Cardiac fibroblast (primary cell): ENCODE data around the gene UBE2J2.

Experiments used
- DNase-seq, 2 donors: peaks; one replicate each; pipeline versions ENCODE4 v3.0.0 to v3.0.0-alpha.2; 2010; ENCODE audit warnings: low read depth in 2 of 2
- H3K4me3 ChIP-seq, 2 donors: replicated peaks in 1 of 2; 1 replicate in 1 of 2; 2 replicates in 1 of 2; pipeline ENCODE4 v1.5.1; 2011; ENCODE audit warnings: low read depth in 2 of 2, low read length in 2 of 2, mild to moderate bottlenecking in 2 of 2, moderate library complexity in 1 of 2
- TF ChIP-seq, protein P1 (sequence below): IDR thresholded peaks from one replicate; pipeline ENCODE4 v1.5.1; 2011; ENCODE audit warnings: low read depth, mild to moderate bottlenecking, low read length, inconsistent platforms

UBE2J2 gene

DNA sequence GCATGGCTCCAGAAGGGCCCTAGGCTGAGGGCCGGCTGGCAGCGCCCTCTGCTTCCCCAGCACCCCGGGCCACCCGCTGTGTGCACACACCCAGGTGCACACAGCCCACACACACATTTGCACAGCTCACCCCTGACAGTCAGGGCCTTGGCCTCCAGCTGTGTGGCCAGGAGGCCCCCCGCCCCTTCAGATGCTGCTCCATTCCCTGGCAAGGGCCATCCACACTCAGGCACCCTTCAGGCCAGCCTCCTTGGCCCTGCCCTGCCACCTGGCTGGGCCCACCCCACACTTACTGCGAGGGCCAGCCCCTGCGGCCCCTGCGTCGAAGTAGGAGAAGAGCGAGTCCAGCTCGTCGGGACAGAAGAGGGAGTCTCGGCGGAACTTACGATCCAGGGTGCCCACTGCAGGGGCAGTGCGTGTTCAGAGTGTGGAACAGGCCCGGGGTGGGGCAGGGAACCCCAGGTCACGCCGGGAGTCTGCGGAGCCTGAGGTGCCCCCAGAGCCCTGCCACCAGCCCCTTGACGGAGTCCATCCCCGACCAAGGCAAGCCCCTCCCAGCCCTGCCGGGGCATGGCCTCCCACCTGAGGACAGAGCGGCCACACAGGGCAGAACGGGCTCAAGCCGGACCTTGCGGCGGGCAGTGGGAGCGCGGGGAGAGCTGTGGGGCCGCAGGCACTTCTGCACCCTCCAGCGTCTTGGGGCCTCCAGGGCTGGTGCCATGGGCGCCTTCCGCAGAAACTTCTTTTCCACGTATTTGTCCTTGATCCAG lies 21.7 kb upstream of the UBE2J2 start:
- TF ChIP-seq, protein P1, sequence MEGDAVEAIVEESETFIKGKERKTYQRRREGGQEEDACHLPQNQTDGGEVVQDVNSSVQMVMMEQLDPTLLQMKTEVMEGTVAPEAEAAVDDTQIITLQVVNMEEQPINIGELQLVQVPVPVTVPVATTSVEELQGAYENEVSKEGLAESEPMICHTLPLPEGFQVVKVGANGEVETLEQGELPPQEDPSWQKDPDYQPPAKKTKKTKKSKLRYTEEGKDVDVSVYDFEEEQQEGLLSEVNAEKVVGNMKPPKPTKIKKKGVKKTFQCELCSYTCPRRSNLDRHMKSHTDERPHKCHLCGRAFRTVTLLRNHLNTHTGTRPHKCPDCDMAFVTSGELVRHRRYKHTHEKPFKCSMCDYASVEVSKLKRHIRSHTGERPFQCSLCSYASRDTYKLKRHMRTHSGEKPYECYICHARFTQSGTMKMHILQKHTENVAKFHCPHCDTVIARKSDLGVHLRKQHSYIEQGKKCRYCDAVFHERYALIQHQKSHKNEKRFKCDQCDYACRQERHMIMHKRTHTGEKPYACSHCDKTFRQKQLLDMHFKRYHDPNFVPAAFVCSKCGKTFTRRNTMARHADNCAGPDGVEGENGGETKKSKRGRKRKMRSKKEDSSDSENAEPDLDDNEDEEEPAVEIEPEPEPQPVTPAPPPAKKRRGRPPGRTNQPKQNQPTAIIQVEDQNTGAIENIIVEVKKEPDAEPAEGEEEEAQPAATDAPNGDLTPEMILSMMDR: no peak

DNA sequence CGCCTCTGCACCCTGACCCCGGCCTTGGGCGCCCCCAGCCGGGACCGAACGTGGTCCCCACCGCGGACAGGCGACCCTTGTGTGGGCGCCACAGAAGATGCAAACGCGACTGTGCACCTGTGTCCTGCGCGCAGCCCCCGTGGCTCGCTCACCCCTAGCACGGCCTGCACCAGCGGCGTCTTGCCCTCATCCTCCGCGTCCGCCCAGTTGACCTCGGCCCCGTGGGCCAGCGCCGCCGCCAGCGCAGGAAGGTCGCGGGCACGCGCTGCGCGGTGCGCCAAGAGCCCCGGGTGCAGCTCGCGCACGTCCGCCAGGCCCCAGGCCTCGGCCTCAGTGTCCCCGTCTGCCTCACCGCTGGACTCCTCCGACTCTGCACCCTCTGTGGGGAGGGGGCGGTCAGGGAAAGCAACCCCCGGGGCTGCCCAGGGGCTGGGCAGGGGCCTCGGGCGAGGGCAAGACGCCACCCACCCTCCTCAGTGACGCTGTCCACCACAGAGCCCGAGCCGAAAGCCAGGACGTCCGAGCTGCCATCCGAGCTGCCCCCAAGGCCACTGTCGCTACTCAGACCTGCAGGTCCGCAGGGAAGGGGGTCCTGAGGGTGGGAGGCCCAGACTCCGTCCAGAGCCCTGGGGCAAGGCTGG lies 20.7 kb upstream of the UBE2J2 start:
- DNase-seq: no peak
- TF ChIP-seq, protein P1: no peak

More for the DNA sequence above, 21.7 kb upstream of the UBE2J2 start:
- H3K4me3 ChIP-seq: no peak overlapping the region
- no peak for DNase-seq

DNA sequence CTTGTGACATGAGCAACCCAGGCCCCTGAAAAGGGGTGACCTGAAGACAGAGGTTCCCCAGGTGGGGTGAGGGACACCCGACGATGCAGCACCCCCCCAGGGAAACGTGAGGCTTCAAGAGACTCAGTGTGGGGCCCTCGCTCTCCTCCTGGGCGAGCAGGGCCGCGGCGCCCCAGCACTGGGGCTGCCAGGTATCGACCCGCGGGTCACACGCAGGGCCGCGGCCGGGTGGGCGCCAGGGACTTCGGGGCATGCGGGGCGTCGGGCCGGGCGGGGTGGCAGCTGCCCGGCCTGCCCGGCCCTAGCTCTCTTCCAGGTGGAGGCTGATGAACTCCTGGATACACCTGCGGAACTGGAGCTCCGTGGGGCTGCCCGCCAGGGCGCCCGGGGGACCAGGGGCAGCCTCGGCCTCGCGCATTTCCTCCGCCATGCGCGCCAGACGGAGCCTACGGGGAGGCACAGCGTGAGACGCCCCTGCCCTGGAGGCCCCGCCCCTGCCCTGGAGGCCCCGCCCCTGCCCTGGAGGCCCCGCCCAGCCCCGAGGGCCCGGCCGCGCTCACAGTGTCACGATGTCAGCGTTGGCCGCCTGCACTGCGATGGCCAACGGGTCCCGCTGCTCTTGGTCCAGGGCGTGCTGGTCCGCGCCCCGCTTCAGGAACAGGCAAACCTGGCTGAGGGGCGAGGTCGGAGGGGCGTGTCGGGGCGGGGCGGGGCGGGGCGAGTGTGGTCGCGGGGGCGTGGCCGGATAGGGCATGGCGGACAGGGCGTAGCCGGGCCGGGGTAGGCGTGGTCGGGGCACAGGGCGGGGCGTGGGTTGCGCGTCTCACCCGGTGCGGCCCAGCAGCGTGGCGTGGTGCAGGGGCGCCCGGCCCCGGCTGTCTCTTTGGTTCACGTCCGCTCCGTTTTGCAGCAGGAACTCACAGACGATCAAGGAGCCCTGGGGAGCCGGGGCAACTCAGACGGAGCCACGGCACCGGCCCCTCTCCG lies 19.9 kb upstream of the UBE2J2 start:
- no peak overlapping the region for H3K4me3 ChIP-seq
- no peak for DNase-seq
- TF ChIP-seq, protein P1: no peak

More for the DNA sequence above, 20.7 kb upstream of the UBE2J2 start:
- H3K4me3 ChIP-seq: no peak overlapping the region

- H3K4me3 ChIP-seq: no peak overlapping the region
- no peak for DNase-seq
- TF ChIP-seq, protein P1: no peak
Observed at GRCh38 chr1:1292851-1293250, 19.2 kb upstream of the UBE2J2 start.

DNA sequence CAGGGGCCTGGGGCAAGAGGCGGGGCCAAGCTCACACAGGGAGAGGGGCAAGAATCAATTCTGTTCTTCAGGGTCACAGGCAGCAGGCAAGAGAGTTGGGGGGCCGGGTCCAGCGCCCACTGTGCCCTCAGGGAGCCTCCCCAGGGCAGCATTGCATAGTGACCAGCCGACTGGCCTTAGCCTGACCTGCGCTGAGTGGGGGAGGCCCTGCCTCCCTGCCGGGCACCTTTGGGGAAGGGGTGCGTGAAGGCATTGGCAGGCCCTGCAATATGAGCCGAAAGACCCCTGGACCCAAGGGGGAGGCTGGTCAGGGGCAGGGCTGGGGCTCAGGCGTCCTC lies 18.8 kb upstream of the UBE2J2 start:
- no peak overlapping the region for H3K4me3 ChIP-seq
- TF ChIP-seq, protein P1: no peak
- no peak for DNase-seq

DNA sequence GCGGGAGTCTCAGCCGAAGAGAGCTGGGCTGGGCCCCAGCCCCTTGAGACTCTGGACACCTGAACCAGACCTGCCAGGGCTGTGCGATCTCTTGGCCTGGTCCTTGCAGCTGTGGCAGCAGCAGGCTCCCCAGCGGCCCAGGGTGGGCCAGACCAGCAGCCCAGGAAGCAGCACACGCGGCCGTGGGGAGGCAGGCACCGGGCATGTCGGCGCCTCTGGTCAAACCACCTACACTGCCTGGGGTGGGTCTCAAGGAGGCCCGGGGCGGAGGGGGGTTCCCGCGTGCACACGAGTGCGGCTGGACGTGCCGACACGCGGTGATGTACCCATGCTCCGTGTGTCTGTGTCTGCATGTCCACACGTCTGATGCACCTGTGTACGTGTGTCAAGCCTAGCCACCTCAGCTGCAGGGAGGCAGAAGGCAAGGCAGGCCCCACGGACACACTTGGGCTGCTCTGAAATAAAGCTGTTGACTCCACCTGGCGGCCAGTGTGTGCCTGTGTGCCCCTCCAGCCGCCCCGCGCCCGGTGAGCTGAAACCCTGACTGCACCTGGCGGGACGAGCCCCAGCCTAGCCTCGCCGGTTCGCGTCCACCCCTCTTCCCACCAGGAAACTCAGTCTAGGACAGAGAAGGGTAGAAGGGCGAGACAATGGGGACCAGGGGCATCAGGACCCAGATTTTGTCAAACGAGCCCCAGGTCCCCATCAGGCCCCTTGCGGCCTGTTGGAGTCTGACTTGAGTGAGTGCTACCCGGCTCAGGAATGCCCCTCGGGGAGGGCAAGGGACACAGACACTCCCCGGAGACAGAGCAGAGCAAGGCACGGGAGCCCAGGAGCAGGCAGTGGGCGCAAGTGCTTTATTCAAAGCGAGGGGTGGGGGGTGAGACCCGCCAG lies 18.1 kb upstream of the UBE2J2 start:
- H3K4me3 ChIP-seq: no peak overlapping the region
- TF ChIP-seq, protein P1: peak; percentile 65
- DNase-seq: peak; percentile 73 to 74
